ENCODE measurements around the gene CREB1.

The CREB1 gene

DNA sequence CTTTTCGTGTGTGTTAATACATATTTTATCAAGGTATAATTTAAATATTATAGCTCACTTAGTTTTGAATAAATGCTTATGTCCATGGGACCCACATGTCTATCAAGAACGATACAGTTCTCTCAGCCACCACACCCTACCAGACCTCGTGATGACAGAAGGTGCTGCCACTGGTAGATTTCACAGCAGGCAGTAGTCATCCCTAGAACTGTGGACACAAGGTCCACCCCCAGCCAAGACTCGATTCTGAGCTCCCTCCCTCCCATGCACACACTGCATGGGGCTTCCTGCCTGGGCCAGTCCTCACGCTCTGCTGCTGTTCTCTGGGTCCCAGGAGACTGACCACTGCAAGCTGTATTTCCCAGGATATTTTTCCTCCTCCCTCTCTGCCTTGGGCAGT, 26.5 kb upstream of the CREB1 start:
- no peak for DNase-seq (ENCODE audit: low read depth in 1 of 2, low spot score in 1 of 2)

DNA sequence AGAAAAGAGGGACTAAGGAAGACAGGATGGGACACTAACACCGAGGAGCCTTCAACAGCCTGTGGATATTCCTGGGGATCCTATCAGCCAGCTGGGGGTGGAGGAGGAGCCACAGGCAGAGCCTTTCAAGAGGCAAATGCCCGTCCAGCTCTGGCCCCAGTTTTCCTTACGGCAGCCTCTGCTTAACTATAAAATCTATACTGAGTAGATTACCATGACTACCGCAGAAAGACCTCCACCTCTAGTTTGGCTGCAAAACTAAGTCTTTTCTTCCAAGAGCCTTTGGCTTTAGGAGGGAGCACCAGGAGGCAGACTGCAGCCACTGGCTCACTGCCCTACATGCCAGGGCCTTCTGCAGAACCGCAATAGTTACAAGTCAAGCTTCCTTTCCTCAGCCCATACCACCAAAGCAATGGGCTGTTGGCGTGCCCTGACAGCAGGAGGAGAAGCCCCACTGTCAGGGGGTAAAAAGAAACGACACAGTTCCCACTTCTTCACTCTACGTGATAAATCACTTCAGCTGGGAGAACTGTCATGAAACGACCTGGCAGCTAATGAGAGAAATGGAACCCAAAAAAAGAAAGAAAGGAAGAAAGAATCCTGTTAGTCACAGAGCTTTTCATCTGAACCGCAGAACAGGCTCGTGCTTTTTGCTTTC, 25.1 kb upstream of the CREB1 start:
- DNase-seq (ENCODE audit: low read depth in 1 of 2, low spot score in 1 of 2), result no peak

DNA sequence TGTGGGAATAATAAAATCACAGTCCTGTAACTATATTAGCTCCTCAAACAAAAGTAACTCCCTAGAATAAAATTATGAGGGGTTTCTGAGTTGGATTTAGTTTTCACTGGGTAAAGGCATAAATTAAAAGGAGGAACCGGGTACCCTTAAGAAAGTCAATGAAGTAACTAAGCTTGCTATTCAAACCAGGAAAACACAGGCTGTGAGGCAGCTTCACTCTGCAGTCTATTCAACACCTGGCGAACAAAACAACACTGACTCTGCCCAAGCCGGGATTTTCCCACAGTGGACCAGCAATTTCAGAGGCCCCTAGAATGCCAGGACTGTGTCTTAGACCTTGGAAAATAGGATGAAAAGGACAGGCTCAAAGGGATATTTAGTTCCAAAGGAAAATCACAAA, 24.6 kb upstream of the CREB1 start:
- no peak for DNase-seq (ENCODE audit: low read depth in 1 of 2, low spot score in 1 of 2)

DNA sequence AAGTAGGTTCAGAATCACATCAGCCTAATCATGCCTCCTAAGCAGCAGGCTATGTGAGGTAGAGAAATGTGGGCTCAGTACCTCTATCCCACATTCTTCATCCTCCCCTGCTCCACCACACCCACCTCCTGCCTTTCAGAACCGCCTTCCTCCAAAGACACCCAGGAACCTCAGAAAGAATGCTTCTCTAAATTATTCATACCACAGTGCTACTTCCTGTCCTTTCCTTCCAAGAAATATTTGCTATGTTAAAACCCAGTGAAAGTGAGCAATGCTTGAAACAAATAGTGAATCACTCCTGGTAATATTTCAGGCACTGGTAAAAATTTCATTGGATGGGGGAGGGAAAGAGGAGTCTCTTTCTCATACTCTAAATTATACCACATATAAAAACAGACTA, 24.0 kb upstream of the CREB1 start:
- no peak for DNase-seq (ENCODE audit: low read depth in 1 of 2, low spot score in 1 of 2)

DNA sequence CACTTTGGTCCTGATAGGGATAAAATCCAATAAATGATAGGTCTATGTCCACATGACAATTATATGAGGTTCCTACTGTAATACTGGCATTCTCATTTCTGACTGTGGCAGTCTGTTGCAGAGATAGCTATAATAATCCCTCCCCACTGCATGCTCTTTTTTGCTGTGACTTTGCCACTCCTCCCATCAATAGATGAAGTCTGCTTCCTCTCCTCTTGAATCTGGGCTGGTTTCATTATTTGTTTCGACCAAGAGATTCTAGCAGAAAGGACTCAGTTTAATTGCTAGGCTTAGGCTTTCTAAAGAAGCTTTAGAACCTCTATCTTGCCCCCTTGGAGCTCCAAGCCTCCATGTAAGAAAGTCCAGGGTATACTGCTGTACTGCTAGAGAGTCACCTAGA, 23.3 kb upstream of the CREB1 start:
- no peak for DNase-seq (ENCODE audit: low read depth in 1 of 2, low spot score in 1 of 2)

DNA sequence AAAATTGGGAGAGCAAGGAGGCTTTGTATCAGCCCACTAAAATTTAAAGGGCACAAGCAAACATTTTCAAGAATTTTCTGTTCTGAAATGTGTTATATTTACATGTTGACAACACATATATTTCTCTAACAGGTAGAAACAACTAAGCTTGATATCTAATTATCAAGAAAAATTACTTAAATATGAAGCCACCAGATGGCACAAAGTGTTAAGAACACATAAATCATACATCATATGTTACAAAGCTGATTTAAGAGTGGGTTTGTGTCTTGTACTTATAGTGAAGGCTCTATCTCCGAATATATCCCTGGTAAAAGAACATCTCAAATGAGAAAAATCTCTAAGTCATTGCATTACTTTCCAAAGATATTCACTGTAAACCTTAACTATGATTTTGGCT, 19.6 kb upstream of the CREB1 start:
- DNase-seq (ENCODE audit: low read depth in 1 of 2, low spot score in 1 of 2), result no peak

DNA sequence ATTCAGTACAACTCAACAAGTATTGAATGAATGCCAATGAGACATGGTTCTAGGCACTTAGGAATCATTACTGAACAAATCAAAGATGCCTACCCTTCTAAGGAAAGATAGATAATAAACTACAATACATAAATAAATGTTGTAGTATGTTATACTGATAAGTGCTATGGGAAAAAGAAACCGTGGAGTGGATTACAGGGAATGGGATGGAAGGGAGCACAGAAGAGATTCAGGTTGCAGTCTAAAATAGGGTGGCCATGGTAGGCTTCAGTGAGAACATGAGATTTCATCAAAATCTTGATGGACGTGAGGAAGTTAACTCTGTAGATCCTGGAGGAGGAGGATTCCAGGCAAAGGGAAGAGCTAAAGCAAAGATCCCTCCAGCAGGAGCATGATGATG, 17.9 kb upstream of the CREB1 start:
- DNase-seq (ENCODE audit: low read depth in 1 of 2, low spot score in 1 of 2), result no peak

DNA sequence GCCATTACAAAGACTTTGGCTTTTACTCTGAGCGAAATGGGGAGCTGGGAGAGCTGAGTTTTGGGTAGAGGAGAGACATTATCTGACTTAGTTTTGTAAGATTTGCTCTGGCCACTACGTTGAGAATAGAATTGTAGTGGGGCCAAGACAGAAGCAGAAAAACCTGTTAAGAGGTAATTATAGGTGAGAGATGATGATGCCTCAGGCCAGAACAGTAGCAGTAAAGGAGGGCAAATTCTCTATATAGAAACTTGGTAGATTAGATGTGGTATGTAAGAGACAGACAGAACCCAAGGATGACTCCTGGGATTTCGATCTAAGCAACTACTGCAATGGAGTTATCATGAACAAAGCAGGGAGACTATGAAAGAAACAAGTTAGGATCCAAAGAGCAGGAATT, 17.4 kb upstream of the CREB1 start:
- no peak for DNase-seq (ENCODE audit: low read depth in 1 of 2, low spot score in 1 of 2)

DNA sequence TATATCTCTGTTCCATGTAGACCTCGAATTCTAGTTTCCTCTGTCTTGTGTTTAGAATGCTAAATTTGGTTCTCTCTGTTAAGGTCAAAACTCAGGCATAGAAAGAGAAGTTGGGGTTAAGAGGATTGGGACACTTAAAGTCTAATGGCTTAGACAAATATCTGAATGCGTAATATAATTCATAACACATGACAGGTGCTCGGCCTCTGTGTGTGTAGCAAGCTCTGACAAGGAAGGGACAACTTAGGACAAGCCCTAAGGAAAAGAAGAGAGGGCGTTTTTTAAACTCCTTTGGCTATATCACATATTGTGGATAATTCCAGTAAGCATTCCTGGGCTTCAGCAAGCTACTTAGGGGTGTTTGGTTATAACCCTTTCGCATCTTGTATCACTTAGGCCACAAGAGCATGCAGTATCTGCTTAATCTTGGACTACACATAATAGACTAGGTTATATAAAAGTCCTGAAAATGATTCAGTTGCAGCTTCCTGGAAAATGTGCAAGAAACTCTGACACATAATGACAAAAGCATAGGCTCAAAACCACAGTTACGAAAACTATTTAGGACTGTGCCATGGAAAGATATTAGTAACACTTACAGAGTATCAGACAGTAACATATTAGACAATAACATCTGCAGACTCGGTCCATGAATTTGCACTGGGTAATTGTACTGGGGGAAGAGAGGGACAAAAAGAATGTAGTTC, 16.1 kb upstream of the CREB1 start:
- no peak for DNase-seq (ENCODE audit: low read depth in 1 of 2, low spot score in 1 of 2)

DNA sequence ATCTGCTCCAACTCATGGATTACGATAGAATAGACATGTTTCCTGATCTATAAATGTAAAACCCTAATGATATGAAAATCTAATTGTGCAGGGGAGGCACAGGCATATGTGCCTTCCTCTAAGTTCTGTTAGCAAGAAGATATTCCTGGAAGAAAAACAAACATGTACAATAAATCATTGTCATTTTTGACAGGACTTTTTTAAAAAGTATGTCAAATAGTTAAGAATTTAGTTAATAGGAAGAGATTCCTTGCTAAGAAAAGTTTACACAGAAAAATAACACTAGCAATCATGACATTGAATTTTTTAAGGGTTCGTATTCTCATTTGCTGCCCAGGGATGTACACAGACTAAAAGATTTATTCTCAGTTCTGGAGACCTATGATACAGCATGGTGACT, 15.3 kb upstream of the CREB1 start:
- DNase-seq (ENCODE audit: low read depth in 1 of 2, low spot score in 1 of 2), result no peak

DNA sequence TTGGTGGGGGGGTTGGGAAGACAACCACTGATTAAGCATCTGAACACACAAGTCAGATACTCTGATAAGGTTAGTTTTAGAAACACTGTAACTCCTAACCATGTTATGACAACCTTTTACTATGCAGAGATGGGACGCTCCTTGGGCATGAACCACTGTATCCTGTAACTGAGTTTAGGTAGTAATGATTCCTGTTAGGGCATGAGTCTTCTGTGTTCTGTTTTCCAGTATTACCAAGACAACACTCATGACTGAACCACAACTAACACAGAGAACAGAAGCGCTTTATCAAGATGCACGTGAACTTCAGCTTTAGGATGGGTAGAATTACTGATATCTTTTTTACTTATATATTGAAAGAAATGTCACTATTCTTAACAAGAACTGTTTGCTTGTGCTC, 14.1 kb upstream of the CREB1 start:
- DNase-seq (ENCODE audit: low read depth in 1 of 2, low spot score in 1 of 2), result no peak

DNA sequence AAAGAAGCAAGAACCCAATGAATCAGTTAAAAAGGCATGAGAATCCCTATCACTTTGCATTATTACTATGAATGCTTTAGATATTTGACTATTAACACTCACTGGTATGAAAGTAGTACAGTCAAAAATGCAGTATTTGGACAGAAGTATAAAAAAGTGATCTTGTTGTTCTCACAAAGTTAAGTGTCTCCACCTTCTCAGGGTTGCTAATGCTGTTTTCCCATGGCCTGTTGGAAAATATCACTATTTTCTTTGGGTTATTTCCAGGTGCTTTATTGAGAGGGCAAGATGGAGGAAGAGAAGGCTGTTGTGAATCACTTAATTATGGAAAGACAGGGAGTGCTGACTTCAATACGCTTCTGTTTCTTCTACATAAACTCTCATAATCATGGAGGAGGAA, 13.6 kb upstream of the CREB1 start:
- no peak for DNase-seq (ENCODE audit: low read depth in 1 of 2, low spot score in 1 of 2)

DNA sequence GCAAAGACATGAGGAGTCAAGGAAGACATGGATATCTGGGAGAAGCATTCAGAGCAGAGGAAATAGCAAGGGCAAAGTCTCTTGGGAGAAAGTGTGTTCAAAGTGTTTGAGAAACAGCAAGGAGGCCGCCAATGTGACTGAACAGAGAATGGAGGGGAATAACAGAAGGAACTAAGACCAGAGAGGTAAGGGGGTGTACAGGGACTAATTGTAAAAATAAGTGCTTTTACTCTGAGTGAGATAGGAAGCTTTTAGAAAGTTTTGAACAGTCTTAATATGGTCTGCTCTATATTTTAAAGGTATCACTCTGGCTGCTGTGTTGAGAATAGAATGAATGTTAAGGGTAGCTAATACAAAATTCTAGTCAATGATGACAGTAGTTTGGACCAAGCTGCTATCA, 6.8 kb upstream of the CREB1 start:
- no peak for DNase-seq (ENCODE audit: low read depth in 1 of 2, low spot score in 1 of 2)

DNA sequence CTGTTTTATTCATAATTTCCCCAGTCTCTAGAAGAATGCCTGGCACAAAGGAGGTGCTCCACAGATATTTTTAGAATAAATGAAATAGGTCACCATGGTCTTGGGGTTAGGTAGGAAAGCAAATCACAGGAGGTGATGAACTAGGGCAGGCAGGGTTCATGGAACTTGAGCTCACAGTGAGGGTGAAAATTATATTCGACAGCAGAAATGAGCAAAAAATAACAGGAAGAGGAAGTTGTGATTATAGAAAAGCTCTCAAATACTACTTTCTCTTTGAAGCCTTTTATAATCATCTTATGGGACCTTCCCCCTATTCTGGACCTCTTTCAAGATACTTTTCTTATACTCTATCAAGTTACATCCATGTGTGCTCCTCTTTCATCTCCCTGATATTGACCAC, 4.5 kb upstream of the CREB1 start:
- no peak for DNase-seq (ENCODE audit: low read depth in 1 of 2, low spot score in 1 of 2)

DNA sequence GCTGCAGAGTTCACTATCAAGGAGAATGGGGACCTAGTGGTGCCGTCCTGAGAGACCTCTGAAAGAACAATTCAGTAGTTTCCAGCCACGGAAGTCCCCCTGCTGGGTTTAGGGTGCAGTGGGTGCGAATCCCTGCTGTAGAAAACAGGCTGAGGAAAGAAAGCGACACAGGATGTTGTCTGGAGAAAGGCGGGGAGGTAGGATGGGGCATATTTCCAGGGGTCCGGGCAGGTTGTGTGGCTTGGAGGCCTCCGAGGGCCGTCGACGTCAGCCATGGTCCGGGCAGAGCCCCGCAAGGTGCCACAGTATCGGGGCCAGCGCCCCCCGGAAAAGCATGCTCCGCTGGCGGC, 807 bp upstream of the CREB1 start:
- DNase-seq (ENCODE audit: low read depth in 1 of 2, low spot score in 1 of 2), result peak; percentile 29 to 50

DNA sequence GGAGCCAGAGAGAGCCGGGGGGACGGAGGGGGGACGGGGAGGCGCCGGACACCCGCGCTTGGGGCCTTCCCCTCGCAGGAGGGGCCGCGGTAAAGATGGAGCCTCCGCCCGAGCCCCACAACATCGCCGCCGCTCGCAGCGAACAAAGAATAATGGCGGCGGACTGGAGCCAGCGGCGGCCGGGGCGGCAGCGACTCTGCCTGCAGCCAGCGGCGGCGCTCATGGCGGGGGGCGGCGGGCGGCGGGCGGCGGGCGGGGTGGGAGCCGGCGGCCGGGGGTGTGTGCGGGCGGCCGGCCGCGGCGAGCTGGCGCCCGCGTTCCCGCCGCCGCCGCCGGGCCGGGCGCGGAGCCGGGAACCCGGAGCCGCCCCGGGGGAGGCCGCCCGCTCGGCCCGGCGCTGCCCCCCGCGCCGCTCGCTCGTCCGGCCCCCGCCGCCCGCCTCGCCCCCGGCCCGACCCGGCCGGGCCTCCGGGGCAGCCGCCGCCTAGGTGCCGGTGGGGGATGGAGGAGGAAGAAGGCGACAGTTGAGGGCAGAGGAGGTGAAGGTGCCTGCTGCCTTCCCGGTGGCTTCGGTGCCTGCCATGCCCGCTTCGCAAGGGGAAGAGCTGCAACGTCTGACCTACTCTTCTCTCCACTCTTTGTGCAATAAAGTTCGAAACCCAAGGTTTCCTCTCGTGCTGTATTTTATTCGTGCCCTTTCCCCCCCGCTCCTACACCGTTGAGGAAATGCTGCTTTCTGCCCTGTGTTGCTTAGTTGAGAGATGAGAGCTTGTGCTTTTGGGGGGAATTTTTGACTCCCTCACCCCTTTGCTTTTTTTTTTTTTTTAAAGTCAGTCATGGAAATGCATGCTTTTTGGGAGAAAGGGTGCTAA, 634 bp downstream of the CREB1 start:
- peak; percentile 32 to 35 for DNase-seq (ENCODE audit: low read depth in 1 of 2, low spot score in 1 of 2)

DNA sequence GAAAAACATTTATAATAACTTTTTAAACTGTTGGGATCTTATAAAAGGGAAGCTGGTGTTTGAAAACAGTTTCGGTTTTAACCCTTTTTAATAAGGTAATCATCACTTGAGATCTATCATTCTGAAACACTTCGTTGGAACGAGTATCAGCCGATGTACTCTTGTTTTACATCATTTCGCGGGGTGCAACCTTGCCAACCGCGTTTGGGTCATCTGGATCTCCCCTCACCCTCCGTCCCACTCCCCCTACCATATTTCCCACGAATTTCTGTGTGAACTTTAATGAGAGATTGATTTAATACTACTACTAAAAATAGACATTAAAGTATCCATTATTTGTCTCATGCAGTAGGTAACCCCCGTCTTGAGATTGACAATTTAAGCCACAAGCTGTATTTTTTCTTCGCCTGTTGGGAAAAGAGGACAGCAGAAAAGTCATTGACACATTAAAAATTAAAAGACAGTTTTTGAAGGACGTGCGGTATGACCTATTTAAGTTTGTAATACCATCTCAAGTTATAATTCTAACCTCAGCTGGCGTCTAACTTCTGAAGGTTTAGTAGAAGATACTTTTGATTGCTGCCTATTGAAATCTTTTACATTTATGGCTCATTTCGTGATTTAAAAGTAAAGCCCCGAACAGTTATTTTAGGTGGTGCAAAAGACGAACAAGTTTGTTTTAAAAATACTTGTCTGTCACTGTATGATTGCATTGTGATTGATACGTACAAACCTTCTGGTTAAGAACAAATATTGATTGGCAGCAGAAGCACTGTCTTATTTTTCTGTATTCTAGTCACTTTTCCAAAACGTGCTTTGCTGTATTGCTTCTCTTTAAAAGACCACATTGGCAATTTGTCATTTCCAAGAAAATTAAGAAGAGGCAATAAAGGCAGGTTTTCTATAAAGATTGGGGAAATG, 1.5 kb downstream of the CREB1 start:
- DNase-seq (ENCODE audit: low read depth in 1 of 2, low spot score in 1 of 2), result no peak

DNA sequence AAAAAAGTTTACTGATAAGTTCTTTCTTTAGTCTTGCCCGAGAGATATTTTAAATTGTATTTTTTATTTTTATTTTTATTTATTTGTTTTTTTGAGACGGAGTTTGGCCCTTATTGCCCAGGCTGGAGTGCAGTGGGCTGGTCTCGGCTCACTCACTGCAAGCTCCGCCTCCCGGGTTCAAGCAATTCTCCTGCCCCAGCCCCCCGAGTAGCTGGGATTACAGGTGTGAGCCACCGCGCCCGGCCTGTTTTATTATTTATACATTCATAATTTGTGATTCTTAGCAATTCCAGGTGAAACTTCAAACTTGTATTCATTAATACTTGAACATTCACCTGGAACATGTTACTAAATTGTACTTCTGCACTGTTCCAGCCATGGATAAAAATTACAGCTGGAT, 2.9 kb downstream of the CREB1 start:
- DNase-seq (ENCODE audit: low read depth in 1 of 2, low spot score in 1 of 2), result no peak

DNA sequence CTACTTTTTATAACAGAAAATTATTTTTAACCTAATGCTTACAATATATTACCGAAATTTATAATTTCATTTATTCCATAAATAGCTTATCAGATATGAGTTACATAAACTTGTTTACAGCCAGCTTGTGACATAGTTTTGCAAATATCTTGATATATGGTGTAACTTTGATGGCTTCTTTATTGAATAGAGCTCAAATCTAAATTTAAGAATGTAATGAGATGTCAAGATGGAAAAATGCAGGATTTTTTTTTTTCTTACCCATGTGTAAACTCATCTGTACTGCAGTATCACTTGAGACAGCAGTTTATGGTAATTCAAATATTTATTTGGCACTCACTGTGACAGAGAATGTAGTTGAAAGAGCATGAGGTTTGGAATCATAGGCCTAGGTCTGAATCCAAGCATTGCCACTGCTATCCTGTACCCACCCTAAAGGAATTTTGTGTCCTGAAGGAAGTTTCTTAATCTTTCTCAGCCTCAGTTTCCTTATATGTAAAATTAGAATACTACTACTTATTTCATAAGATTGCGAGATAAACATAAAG, 3.8 kb downstream of the CREB1 start:
- no peak for DNase-seq (ENCODE audit: low read depth in 1 of 2, low spot score in 1 of 2)

DNA sequence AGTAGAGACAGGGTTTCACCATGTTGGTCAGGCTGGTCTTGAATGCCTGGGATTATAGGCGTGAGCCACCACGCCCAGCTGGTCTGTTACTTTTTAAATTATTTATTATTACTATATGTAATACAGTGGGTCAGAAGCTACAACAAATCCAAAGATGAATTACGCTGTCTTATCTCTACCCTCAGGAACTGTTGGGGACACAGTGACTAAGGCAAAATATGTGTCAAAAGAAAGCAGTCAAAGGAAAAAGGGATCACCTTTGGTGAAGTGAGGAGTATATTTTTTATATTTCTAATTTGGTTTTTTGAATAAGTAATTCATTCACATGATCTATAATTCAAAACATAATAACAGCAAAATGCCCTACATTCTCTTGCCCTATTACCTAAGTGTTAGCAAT, 4.7 kb downstream of the CREB1 start:
- DNase-seq (ENCODE audit: low read depth in 1 of 2, low spot score in 1 of 2), result no peak

DNA sequence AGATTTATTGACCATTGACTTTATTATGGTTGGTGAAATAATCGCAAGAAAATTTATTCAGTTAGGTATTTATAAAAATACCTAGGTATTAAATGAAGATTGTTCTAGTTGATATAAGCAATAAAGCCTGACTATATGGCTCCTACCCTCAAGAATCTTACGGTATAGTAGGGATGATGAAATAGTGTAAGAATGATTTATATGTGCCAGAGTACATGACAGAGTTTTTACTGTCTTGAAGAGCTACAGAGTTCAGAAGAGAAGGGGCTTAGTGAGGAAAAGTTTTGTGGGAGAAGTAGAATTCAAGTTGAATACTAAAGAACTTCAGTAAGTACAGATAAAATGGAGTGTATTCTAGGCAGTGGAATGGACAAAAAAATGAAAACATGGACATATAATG, 9.7 kb downstream of the CREB1 start:
- no peak for DNase-seq (ENCODE audit: low read depth in 1 of 2, low spot score in 1 of 2)

All from activated T-helper 1 cell treated with anti-CD3 and anti-CD28 coated beads, Interleukin-2, amount 50 U/mL, for 16 hours (primary cell).